ENCODE data around the gene MRPS34. TPM values are rescaled to one million over a fixed set of nuclear protein-coding genes. Genes with fewer than 3 reads are reported as not detected.
A peak's percentile ranks its signal among the peaks of the same experiment; 100 is the strongest.

The MRPS34 gene
- polyA plus RNA-seq, 1 experiment: 55.8 TPM

DNA sequence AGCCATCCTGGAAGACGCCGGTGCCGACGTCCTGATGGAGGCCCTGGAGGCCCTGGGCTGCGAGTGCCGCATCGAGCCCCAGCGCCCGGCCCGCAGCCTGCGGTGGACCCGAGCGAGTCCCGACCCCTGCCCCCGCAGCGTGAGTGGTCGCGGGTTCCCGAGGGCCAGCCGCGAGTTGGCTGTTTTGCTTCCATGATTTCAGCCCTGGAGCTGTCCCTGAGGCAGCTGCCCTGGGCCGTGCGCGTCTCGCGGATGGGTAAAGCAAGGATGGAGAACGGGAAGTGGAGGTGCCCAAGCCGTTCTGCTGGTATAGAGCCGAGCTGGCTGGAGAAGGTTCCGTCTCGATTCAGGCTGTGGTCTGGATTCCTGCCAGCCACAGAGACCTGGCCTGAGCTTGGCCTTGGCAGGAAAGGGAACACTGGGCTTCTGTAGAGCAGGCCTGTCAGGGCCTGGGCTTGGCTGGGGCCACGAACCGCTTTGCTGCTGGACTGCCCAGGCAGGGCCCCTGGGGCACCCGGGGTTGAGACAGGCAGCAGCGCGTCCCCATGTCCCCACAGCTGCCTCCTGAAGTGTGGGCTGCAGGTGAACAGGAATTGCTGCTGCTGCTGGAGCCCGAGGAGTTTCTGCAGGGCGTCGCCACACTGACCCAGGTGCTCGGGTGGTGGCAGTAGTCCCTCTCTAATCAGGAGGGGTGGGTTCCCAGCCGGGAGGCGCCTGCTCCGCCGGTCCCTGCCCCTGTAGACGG, 941 bp upstream of the MRPS34 start:
- CTCF ChIA-PET: interaction anchor here (0.9 to 1.2 kb wide), 2 partner anchors 9 to 49 kb away, joined by 6 to 9 read pairs; partner anchors contain the start of genes NUBP2 and SPSB3
- POLR2A ChIA-PET: interaction anchor here (1.1 to 1.5 kb wide), 4 partner anchors 9 to 191 kb away, joined by 3 to 8 read pairs (median 4); partner anchors contain the start of genes HAGH, NUBP2, RPS2 and SPSB3
- peak overlapping the region; percentile 77 for H3K4me3 ChIP-seq (ENCODE audit: low read depth, low read length)
- TF ChIP-seq CTCF (IDR thresholded peaks at IDR 0.05; ENCODE audit: low read depth, low read length): no peak; the same call in 1 of the 2 replicates
- H3K9me3 ChIP-seq (ENCODE audit: control insufficient read depth, insufficient read depth, low read length): peaks cover 6% of the 10 kb centered on the region; the same call in 1 of the 2 replicates
- no peak overlapping the region for H3K27ac ChIP-seq (ENCODE audit: low read depth, low read length)
- DNase-seq (ENCODE audit: low read depth, low spot score): no peak
- no peaks in the 10 kb centered on the region for H3K27me3 ChIP-seq (ENCODE audit: control insufficient read depth, insufficient read depth, low read length)

DNA sequence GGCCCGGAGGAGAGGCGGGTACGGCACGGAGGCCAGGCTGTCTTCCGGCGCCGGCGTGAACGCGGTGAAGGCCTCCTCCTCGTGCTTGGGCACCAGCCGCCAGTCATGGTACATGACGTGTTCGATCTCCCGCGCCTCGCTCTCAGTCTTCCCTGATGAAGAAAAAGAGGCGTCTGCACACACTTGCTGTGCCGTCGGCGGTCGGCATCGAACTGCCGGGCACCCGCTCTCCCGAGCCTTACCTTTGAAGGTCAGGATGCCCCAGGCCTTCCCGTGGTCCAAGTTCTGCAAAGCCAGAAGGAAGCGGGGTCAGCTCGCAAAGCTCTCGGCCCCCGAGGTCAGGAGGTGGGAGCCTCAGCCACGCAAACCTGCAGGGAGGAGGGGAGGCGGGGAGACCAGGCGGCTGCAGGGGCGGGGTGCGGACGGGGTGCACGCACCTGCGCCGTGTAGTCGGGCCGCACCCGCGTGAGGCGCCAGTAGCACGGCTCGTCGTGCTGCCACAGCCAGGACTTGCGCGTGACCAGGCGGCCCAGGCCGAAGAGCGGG, 499 bp downstream of the MRPS34 start, which contains the start of gene EME2:
Gene EME2, plus strand, starts transcription at position 449 of the 546 bp plus-strand sequence. CDS start 418 bp downstream, outside the sequence.
- POLR2A ChIA-PET: interaction anchor here (0.6 to 1.8 kb wide), 5 partner anchors 8 to 54 kb away, joined by 3 to 17 read pairs (median 5); partner anchors contain the start of genes HAGH, NUBP2 and SPSB3
- H3K27ac ChIP-seq (ENCODE audit: low read depth, low read length): peak within 1 kb of the TSS; percentile 39
- H3K4me3 ChIP-seq (ENCODE audit: low read depth, low read length): peak within 1 kb of the TSS; percentile 77
- H3K9me3 ChIP-seq (ENCODE audit: control insufficient read depth, insufficient read depth, low read length): peaks cover 6% of the 10 kb centered on the region; the same call in 1 of the 2 replicates
- CTCF ChIA-PET: interaction anchor here (0.9 to 1.2 kb wide), 2 partner anchors 10 to 52 kb away, joined by 3 read pairs; partner anchors contain the start of genes NUBP2 and SPSB3
- no peaks in the 10 kb centered on the region for H3K27me3 ChIP-seq (ENCODE audit: control insufficient read depth, insufficient read depth, low read length)
- TF ChIP-seq CTCF (IDR thresholded peaks at IDR 0.05; ENCODE audit: low read depth, low read length): no peak
- DNase-seq (ENCODE audit: low read depth, low spot score): no peak

GRCh38 chr16:1771864-1772361, 1.0 kb downstream of the MRPS34 start:
- DNase-seq (ENCODE audit: low read depth, low spot score): no peak
- Histone ChIP-seq H3K9me3 (ENCODE audit: control insufficient read depth, insufficient read depth, low read length) (peaks cover 6% of the 10 kb centered on the region; the same call in 1 of the 2 replicates), H3K27me3 (ENCODE audit: control insufficient read depth, insufficient read depth, low read length) (no peaks in the 10 kb centered on the region), H3K4me3 (ENCODE audit: low read depth, low read length) (peak overlapping the region; percentile 77), H3K27ac (ENCODE audit: low read depth, low read length) (peak overlapping the region; percentile 39)
- POLR2A ChIA-PET: interaction anchor here (1.8 kb wide), 1 partner anchor 11 kb away, joined by 17 read pairs; the partner anchor contains the start of genes NUBP2 and SPSB3
- no peak for TF ChIP-seq CTCF (IDR thresholded peaks at IDR 0.05; ENCODE audit: low read depth, low read length)
- CTCF ChIA-PET: interaction anchor here (0.9 to 1.2 kb wide), 2 partner anchors 11 to 52 kb away, joined by 3 read pairs; partner anchors contain the start of genes NUBP2 and SPSB3

GRCh38 chr16:1771188-1771863, 1.6 kb downstream of the MRPS34 start, which contains the start of gene NME3:
TSS of gene NME3 (minus strand) at chr16:1771543. CDS start at chr16:1771534, 9 bp downstream.
- no peak for DNase-seq (ENCODE audit: low read depth, low spot score)
- H3K27ac ChIP-seq (ENCODE audit: low read depth, low read length): peak within 1 kb of the TSS; percentile 47
- H3K4me3 ChIP-seq (ENCODE audit: low read depth, low read length): peak within 1 kb of the TSS; percentile 77
- ChIA-PET CTCF (interaction anchor here (0.9 kb wide), 1 partner anchor 53 kb away, joined by 3 read pairs; no protein-coding TSS in a partner anchor), POLR2A (interaction anchor here (0.6 to 2.1 kb wide), 4 partner anchors 11 to 93 kb away, joined by 3 to 17 read pairs (median 8); partner anchors contain the start of genes FAHD1, HAGH, JPT2 and NUBP2)
- no peaks in the 10 kb centered on the region for H3K27me3 ChIP-seq (ENCODE audit: control insufficient read depth, insufficient read depth, low read length)
- no peak for TF ChIP-seq CTCF (IDR thresholded peaks at IDR 0.05; ENCODE audit: low read depth, low read length)
- peaks cover 6% of the 10 kb centered on the region; the same call in 1 of the 2 replicates for H3K9me3 ChIP-seq (ENCODE audit: control insufficient read depth, insufficient read depth, low read length)
